Cerebellar cortex (tissue), 1 donor: ENCODE measurements around the gene IL1RAPL1.
"Not testable (repeated sequence)": the region's sequence is repeated elsewhere in the genome, so short reads cannot be mapped to it uniquely, and the experiment has no call there.

ENCODE experiments used
- DNase-seq: peaks from one replicate; pipeline ENCODE4 v3.0.0-alpha.2; 2015; ENCODE audit warnings: low spot score

The IL1RAPL1 gene

GRCh38 chrX:28773807-28774206 lies 186.6 kb downstream of the IL1RAPL1 start:
- no peak for DNase-seq

GRCh38 chrX:28787206-28787605 lies 200.0 kb downstream of the IL1RAPL1 start:
- no peak for DNase-seq

GRCh38 chrX:28800671-28801070 lies 213.4 kb downstream of the IL1RAPL1 start:
- DNase-seq = not testable (repeated sequence)

GRCh38 chrX:28802625-28803024 lies 215.4 kb downstream of the IL1RAPL1 start:
- no peak for DNase-seq

GRCh38 chrX:28835991-28836390 lies 248.7 kb downstream of the IL1RAPL1 start:
- no peak for DNase-seq

DNA sequence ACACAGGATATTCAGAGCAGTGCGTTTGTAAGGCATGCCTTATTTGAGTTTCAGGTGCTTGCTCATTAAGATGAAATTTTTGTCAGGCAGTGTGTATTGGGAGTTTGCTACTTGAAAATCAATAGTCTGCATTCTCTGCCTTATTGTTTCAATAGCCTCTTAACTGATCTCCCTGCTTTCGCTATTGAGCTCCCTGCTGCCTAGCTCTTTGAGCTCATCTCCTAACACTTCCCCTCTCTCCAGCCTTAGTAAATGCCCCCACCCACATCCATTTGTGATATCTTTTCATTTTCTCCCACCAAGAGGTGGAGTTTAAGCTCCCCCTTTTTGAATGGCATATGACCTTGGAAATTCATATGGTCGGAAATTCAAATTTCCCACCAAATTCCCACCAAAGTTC lies 256.6 kb downstream of the IL1RAPL1 start:
- no peak for DNase-seq

DNA sequence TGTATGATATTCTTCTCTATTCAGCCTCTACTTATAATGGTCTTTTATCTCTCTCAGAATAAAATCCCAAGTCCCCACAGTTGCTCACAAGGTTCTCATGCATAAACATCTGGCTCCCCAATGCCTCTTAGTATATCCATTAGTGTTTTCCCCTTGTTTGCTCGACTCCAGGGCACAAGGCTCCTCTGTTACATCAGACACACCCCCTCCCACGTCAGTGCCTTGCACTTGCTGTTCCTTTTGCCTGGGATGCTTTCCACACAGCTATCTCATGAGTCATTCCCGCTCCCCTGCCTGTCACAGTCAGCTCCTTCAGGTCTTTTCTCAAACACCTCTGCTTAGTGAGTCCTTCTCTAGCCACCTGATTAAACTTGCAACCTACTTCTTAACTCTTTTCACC lies 260.2 kb downstream of the IL1RAPL1 start:
- DNase-seq = no peak

DNA sequence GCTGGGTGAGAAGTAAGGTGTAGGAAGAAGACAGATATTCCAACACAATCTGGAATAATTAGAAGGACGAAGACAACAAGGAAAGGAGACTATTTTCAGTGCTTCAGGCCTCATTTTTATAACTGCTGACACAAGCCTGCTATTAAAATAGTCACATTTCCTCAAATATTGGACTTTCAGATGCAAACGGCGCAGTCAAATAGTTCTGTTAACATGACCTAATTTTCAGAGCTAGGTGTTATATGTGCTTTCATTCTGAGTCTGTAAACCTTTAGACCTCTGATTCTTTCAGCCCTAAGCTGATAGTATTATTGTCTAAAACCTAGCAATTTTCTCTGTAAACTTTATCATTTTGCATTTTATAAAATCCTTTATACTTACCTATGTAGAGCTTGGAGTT lies 261.5 kb downstream of the IL1RAPL1 start:
- peak; percentile 22 for DNase-seq

DNA sequence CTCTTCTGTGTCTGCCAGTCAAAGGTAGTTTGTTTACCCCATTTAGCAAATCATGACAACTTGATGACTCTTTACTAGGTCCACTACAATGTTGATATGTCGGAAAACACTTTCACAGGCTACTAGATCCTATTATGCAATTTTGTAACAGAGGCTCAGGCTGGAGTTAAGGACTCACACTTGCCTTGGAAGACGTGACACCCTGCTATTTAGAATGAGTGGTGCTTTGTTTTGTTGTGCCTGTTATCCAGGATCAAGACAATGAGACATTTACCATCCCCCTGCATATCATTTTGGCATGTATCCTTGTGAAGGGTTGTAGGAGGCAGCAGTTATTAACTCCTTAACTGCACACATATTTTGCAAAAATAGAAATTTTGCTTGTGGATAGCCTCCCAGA lies 263.7 kb downstream of the IL1RAPL1 start:
- DNase-seq = no peak

DNA sequence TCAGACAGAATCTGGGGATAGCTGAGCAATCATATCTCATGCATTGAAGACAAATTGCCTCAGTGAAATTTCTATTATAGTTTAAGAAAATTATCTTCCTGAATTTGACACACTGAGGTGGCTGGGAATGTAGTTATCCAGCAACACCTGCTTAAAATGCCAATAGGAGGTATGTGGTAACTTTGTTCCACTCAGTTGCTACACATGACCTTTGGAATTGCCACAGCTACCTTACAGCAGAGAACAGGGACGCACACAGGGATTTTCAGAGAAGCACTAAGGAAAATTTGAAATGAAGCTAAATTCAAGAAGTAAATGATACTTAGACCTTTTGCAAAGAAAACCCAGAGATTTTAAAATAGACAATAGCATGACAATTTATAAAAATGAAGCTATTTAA lies 264.6 kb downstream of the IL1RAPL1 start:
- no peak for DNase-seq

GRCh38 chrX:28854637-28855036 lies 267.4 kb downstream of the IL1RAPL1 start:
- DNase-seq = no peak

DNA sequence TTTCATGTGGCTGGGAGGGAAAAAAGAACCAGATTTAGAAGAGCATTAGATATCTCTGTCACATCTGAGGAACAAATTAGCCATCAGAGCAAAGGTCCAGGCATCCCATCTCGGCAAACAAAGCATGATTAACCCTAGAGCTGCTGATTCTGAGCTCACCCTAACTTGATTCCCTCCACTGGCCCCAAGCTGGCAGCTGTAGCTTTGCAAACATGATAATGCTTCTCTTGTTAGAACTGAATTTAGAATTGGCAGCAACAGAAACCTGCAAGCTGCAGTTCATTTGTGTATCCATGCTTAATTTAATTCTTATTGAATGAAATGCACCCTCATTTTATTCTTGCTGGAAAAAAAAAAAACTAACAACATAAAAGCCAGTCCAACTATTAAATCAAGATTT lies 289.2 kb downstream of the IL1RAPL1 start:
- DNase-seq = no peak

- DNase-seq = no peak
These were observed 289.7 kb downstream of the IL1RAPL1 start for GRCh38 chrX:28876901-28877300.

- no peak for DNase-seq
These were observed 292.9 kb downstream of the IL1RAPL1 start for GRCh38 chrX:28880136-28880535.

GRCh38 chrX:28884823-28885222 lies 297.6 kb downstream of the IL1RAPL1 start:
- no peak for DNase-seq

DNA sequence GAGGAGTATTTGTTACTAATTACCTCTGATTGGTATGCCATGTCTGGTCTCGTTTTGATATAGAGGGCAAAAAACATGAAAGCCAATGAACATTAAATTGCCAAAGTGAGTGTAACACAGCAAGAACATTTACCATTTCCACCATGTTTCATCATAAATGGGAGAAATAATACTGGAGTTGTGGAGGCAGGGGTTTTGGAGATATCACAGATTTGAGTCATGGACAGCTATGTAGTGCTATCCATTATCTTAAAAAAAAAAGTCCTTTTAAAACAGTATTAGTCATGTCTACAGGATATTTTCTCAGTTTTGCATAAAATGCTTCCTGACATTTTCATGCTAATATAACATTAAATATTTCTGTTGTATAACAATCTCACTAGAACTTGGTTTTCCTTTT lies 301.2 kb downstream of the IL1RAPL1 start:
- no peak for DNase-seq

- DNase-seq = no peak
These were observed 302.4 kb downstream of the IL1RAPL1 start for GRCh38 chrX:28889591-28890090.

GRCh38 chrX:28901637-28902036 lies 314.4 kb downstream of the IL1RAPL1 start:
- DNase-seq = no peak

DNA sequence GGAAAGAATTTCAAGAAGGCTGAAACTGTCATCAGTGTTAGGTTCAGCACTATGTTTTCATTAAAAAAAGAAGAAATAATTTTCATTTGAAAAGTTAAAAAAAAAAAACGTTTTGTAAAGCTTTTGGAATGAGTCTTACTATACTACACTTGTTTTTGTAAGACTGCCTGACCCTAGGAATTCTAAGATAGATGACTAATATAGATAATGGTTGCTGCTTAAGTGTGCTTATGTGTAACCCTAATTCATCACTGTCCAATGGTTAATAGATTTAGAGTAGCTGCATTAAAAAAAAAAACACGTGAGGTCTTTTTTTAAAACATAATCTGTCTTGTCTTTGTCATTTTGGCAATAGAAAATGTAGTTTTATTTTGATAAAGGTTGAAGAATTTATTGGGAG lies 323.2 kb downstream of the IL1RAPL1 start:
- DNase-seq = no peak

- peak; percentile 3 for DNase-seq
These were observed 333.1 kb downstream of the IL1RAPL1 start for GRCh38 chrX:28920153-28920943.

DNA sequence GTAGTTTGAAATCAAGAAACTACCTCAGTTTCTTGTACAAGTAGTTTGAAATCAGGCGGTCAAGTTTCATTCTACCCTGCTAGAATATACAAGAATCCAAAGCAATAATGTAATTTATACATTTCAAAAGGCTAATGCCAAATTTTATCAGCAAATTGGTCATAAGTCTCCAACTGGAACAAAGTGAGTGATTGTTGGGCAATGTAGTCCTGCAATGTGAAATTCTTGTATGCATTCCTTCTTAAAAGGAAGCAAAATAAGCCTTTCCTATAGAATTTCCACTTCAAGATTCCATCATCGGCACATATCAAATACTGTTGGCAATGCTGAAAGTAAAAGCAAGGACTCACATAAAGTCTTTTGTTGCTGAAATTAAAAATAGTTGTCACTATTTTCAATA lies 334.9 kb downstream of the IL1RAPL1 start:
- DNase-seq = no peak

GRCh38 chrX:28946846-28947245 lies 359.6 kb downstream of the IL1RAPL1 start:
- DNase-seq = no peak

DNA sequence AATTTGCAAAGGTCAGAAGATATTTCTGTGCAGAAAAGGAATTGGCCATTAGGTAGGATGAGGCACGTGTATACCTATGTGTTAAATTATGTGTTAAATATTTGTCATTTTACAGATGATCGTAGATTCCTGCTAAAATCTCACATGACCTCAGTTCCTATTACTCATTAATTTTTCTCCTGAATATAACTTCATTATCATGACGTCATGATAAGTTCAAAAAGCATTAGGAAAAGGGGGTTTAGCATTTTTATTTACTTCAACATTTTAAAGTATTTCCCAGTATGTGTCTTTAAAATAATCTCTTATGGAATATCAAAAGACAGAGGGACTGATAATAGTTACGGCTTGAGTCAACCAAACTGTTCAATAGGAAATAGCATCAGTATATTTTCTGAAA lies 372.8 kb downstream of the IL1RAPL1 start:
- no peak for DNase-seq

- DNase-seq = no peak
These were observed 379.1 kb downstream of the IL1RAPL1 start for GRCh38 chrX:28966331-28966730.
